ENCODE measurements around the gene TBCE.
"Not testable (repeated sequence)": the region's sequence is repeated elsewhere in the genome, so short reads cannot be mapped to it uniquely, and the experiment has no call there.

The TBCE gene

GRCh38 chr1:235351441-235351840 lies 15.8 kb upstream of the TBCE start:
- DNase-seq (ENCODE audit: low read depth in 2 of 3, low spot score in 1 of 3) = no peak

DNA sequence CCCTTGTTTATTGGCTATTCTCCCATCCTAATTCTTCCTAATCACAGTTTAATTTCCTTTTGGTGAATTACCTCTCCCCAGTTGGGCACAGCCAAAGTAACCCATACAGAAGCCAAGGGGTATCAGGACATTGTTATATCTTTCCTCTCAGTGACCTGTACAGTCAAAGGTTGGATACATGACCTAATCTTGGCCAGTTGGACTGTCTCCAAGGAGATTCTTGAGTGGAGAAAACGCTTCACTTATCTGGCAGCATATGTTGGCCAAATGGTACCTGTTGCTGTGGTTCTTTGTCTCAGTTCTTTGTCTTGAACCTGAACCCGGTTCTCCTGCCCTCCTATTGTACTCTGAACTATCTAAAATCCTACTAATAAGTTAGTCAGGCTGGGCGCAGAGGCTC lies 15.3 kb upstream of the TBCE start:
- DNase-seq (ENCODE audit: low read depth in 2 of 3, low spot score in 1 of 3) = no peak

- DNase-seq (ENCODE audit: low read depth in 2 of 3, low spot score in 1 of 3) = no peak
These were observed 9.5 kb upstream of the TBCE start for GRCh38 chr1:235357485-235358373.

DNA sequence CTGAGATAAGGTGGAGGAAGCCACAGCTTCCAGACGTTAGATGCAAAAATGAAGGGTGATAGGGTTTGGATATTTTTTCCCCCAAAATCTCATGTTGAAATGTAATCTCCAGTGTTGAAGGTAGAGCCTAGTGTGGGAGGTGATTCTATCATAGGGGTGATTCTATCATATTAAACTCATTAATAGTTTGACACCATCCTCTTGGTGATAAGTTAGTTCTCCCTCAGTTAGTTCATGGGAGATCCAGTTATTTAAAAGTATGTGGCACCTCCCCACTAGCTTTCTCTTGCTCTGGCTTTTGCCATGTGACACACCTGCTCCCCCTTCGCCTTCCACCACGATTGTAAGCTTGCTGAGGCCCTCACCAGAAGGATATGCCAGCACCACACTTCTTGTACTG lies 8.3 kb upstream of the TBCE start:
- DNase-seq (ENCODE audit: low read depth in 2 of 3, low spot score in 1 of 3) = no peak

DNA sequence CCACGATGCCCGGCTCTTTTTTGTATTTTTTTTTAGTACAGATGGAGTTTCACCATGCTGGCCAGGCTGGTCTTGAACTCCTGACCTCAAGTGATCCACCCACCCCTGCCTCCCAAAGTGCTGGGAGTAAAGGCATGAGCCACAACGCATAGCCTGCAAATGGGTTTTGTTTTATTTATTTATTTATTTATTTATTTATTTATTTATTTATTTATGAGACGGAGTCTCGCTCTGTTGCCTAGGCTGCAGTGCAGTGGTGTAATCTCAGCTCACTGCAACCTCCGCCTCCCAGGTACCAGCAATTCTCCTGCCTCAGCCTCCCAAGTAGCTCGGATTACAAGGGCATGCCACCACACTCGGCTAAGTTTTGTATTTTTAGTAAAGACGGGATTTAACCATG lies 3.0 kb upstream of the TBCE start:
- not testable (repeated sequence) for DNase-seq (ENCODE audit: low read depth in 2 of 3, low spot score in 1 of 3)

- DNase-seq (ENCODE audit: low read depth in 2 of 3, low spot score in 1 of 3) = peak; percentile 22 to 26 (median 25)
These were observed 941 bp upstream of the TBCE start for GRCh38 chr1:235366286-235366685.

DNA sequence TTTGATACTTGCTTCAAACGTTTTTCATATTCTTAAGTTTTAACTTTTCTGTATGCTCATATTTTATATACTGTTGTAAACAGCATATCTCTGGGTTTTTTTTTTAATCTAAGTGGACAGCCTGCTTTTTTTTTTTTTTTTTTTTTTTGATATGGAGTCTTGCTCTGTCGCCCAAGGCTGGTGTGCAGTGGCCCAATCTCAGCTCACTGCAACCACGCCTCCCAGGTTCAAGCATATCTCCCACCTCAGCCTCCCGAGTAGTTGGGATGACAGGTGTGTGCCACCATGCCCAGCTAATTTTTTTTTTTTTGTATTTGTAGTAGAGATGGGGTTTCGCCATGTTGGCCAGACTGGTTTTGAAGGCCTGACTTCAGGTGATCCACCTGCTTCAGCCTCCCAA lies 1.2 kb downstream of the TBCE start:
- no peak for DNase-seq (ENCODE audit: low read depth in 2 of 3, low spot score in 1 of 3)

DNA sequence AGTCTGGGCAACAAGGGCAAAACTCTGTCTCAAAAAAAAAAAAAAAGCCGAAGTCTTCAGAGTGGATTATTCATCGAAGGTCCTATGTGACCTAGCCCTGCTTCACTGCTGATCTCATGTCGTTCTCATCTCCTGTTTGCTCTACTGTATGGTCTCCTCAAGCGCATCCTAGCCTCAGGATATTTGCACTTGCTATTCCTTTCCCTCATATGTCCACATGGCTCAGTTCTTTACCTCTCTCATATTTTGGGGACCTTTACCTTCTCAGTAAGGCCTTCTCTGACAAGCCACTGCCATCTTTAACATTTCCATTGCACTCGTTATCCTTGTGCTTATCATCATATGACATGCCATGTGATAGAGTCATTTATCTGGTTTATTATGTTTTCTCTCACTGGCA lies 2.6 kb downstream of the TBCE start:
- DNase-seq (ENCODE audit: low read depth in 2 of 3, low spot score in 1 of 3) = no peak

DNA sequence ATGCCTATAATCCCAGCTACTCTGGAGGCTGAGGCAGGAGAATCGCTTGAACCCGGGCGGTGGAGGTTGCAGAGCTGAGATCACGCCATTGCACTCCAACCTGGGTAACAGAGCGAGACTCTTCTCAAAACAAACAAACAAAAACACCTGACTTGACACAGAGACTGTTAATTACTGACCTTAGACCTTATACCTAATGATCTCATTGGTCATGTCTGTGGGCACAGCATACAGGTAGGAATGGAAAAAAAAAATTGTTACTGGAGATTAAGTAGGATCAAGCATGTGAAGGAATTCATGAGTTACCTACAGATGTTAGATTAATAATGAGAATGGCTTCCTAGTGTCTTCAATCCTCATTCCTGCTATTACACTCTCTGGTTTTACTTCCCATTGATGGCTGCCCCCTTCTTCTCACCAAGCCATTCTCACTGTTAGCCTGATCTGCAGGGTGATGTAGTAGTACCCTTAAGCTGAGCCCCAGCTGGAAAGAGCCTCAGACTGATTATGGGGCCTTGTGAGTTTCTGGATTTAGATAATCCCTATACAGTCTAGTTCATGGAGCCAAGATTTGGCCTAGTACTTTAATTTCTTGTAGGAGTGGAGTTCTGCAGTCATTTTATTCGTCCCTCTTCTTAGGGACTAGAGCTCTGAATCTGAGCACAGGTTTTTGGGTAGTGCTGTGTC lies 8.8 kb downstream of the TBCE start:
- no peak for DNase-seq (ENCODE audit: low read depth in 2 of 3, low spot score in 1 of 3)

GRCh38 chr1:235378134-235378735 lies 11.0 kb downstream of the TBCE start:
- not testable (repeated sequence) for DNase-seq (ENCODE audit: low read depth in 2 of 3, low spot score in 1 of 3)

GRCh38 chr1:235381955-235382739 lies 14.9 kb downstream of the TBCE start:
- not testable (repeated sequence) for DNase-seq (ENCODE audit: low read depth in 2 of 3, low spot score in 1 of 3)

GRCh38 chr1:235385633-235386032 lies 18.4 kb downstream of the TBCE start:
- DNase-seq (ENCODE audit: low read depth in 2 of 3, low spot score in 1 of 3) = not testable (repeated sequence)

- no peak for DNase-seq (ENCODE audit: low read depth in 2 of 3, low spot score in 1 of 3)
These were observed 24.6 kb downstream of the TBCE start for GRCh38 chr1:235391874-235392273.

GRCh38 chr1:235397733-235398132 lies 30.5 kb downstream of the TBCE start:
- no peak for DNase-seq (ENCODE audit: low read depth in 2 of 3, low spot score in 1 of 3)

DNA sequence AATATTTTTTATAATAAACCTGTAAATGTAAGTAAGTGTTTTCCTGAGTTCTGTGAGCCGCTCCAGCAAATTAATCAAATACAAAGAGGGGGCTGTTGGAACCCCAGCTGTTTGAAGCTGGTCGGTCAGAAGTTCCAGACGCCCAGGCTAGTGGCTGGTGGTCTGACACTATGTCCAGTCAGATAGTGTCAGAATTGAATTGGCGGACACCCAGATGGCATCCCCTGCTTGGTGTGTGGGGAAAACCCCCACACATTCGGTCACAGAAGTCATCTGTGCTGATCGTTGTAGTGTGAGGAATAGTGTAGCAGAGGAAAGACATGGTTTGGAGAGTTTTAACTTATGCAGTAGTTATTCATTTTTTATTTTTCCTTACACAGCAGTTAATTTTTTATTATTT lies 32.4 kb downstream of the TBCE start:
- DNase-seq (ENCODE audit: low read depth in 2 of 3, low spot score in 1 of 3) = no peak

- DNase-seq (ENCODE audit: low read depth in 2 of 3, low spot score in 1 of 3) = no peak
These were observed 34.0 kb downstream of the TBCE start for GRCh38 chr1:235401251-235401650.

- no peak for DNase-seq (ENCODE audit: low read depth in 2 of 3, low spot score in 1 of 3)
These were observed 35.4 kb downstream of the TBCE start for GRCh38 chr1:235402457-235403200.

- no peak for DNase-seq (ENCODE audit: low read depth in 2 of 3, low spot score in 1 of 3)
These were observed 36.4 kb downstream of the TBCE start for GRCh38 chr1:235403593-235403992.

- DNase-seq (ENCODE audit: low read depth in 2 of 3, low spot score in 1 of 3) = no peak
These were observed 37.0 kb downstream of the TBCE start for GRCh38 chr1:235404190-235404589.

DNA sequence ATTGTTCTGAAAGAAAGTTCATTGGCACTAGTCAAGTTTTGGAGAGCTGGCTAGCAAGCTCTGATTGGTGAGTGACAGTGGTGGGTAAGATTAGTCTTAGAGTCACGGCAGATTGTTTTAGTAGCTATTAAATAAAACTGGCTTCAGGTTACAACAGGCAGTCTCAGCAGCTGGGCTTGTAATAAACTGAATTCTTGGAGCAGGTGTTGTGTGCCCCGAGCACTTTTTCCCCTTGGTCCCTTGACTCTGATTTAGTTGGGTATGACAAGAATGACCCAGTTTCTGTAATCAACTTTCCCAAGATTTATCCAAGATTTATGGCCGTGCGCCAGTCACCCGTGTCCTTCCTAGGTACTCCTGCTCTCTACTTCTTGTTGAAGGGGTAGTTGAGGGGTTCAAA lies 40.2 kb downstream of the TBCE start:
- no peak for DNase-seq (ENCODE audit: low read depth in 2 of 3, low spot score in 1 of 3)

All from stimulated activated CD4-positive, alpha-beta T cell treated with anti-CD3 and anti-CD28 coated beads, Interleukin-12 subunit alpha, Interleukin-12 subunit beta, amount 100 ng/mL, for 48 hours (primary cell).